Glutamatergic neuron (in vitro differentiated cells): Measurements from ENCODE around the gene PNMA1. TPM values are rescaled to one million over a fixed set of nuclear protein-coding genes. Genes with fewer than 3 reads are reported as not detected.

Experiments
- microRNA-seq: library from miRNA; unstranded; fragments of <30 nt; microRNA quantifications from one replicate; pipeline ENCODE4, GENCODE V29; 2020; ENCODE audit not compliant: unreplicated experiment
- total RNA-seq: library from RNA; stranded (reverse); fragmentation: NEBNext Ultra II Directional; extraction: Animal tissue kit (Norgen Biotek cat#: 25700); gene quantifications from one replicate; pipeline ENCODE4 v1.2.1, GENCODE V29; 2021; ENCODE audit not compliant: unreplicated experiment

PNMA1 gene
- total RNA-seq, 1 donor from 2014 or later: 145 TPM

Small RNAs within 50 kb of the gene (microRNA-seq; reads per million reads assigned to microRNA genes)
- gene MIR4505: not detected

Other genes with a start within 250 kb of the PNMA1 start
- gene RIOX1, start 223.5 kb downstream of the PNMA1 start, total RNA-seq: 13.6 TPM
- gene ACOT1, start 177.2 kb downstream of the PNMA1 start, total RNA-seq: 1.4 TPM
- gene HEATR4, start 155.4 kb downstream of the PNMA1 start, total RNA-seq: not detected
- 7.6 TPM for gene ACOT2, start 145.2 kb downstream of the PNMA1 start, total RNA-seq
- gene ACOT4, start 122.5 kb downstream of the PNMA1 start, total RNA-seq: not detected
- gene ACOT6, start 101.9 kb downstream of the PNMA1 start, total RNA-seq: not detected
- 18.5 TPM for gene DNAL1, start 69.4 kb downstream of the PNMA1 start, total RNA-seq
- 8.7 TPM for gene PTGR2, start 137.4 kb upstream of the PNMA1 start, total RNA-seq
- gene ZNF410, start 172.5 kb upstream of the PNMA1 start, total RNA-seq: 50.7 TPM
- 2.8 TPM for gene FAM161B, start 235.7 kb upstream of the PNMA1 start, total RNA-seq
- 13.7 TPM for gene COQ6, start 235.9 kb upstream of the PNMA1 start, total RNA-seq